Nephron progenitor cell (in vitro differentiated cells): ENCODE measurements around the gene CCDC102A.

ENCODE experiments used
- DNase-seq: peaks from one replicate; pipeline ENCODE4 v3.0.0; 2021
- H3K27ac Mint-ChIP-seq: 2 replicates; pipeline ENCODE4 v1.8.0; 2021; ENCODE audit warnings: mild to moderate bottlenecking, moderate library complexity, mixed read lengths
- H3K27me3 Mint-ChIP-seq: 2 replicates; pipeline ENCODE4 v1.8.0; 2021; ENCODE audit warnings: mild to moderate bottlenecking, low read depth, mixed read lengths; ENCODE audit not compliant: poor library complexity
- H3K36me3 Mint-ChIP-seq: 2 replicates; pipeline ENCODE4 v1.8.0; 2021; ENCODE audit warnings: low read depth, mixed read lengths
- H3K4me1 Mint-ChIP-seq: 2 replicates; pipeline ENCODE4 v1.8.0; 2021; ENCODE audit warnings: mixed read lengths
- H3K4me3 Mint-ChIP-seq: 2 replicates; pipeline ENCODE4 v1.8.0; 2021; ENCODE audit warnings: mild to moderate bottlenecking, moderate library complexity, mixed read lengths
- H3K9me3 Mint-ChIP-seq: 2 replicates; pipeline ENCODE4 v1.8.0; 2021; ENCODE audit warnings: mild to moderate bottlenecking, moderate library complexity, mixed read lengths
- TF ChIP-seq, protein P1 (sequence below): fragments of 200-600 bp; sonication (generic); IDR thresholded peaks from 2 replicates; pipeline ENCODE4 v1.5.0; 2021; ENCODE audit warnings: antibody characterized with exemption

Gene CCDC102A

GRCh38 chr16:57540906-57541753 is 4.8 kb upstream of the CCDC102A start:
- Mint-ChIP-seq H3K9me3 (no peaks in the 10 kb centered on the region), H3K27ac (no peak overlapping the region), H3K27me3 (peaks cover 17% of the 10 kb centered on the region), H3K4me1 (peaks cover 35% of the 10 kb centered on the region), H3K36me3 (no peaks in the 10 kb centered on the region), H3K4me3 (no peak overlapping the region)
- DNase-seq: no peak
- TF ChIP-seq, protein P1, sequence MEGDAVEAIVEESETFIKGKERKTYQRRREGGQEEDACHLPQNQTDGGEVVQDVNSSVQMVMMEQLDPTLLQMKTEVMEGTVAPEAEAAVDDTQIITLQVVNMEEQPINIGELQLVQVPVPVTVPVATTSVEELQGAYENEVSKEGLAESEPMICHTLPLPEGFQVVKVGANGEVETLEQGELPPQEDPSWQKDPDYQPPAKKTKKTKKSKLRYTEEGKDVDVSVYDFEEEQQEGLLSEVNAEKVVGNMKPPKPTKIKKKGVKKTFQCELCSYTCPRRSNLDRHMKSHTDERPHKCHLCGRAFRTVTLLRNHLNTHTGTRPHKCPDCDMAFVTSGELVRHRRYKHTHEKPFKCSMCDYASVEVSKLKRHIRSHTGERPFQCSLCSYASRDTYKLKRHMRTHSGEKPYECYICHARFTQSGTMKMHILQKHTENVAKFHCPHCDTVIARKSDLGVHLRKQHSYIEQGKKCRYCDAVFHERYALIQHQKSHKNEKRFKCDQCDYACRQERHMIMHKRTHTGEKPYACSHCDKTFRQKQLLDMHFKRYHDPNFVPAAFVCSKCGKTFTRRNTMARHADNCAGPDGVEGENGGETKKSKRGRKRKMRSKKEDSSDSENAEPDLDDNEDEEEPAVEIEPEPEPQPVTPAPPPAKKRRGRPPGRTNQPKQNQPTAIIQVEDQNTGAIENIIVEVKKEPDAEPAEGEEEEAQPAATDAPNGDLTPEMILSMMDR: no peak

- Mint-ChIP-seq H3K4me1 (peaks cover 35% of the 10 kb centered on the region), H3K27me3 (peaks cover 20% of the 10 kb centered on the region), H3K36me3 (no peaks in the 10 kb centered on the region), H3K4me3 (no peak overlapping the region), H3K27ac (no peak overlapping the region), H3K9me3 (no peaks in the 10 kb centered on the region)
- DNase-seq: no peak
- TF ChIP-seq, protein P1: no peak
These were observed 4.0 kb upstream of the CCDC102A start for GRCh38 chr16:57540387-57540786.

GRCh38 chr16:57539072-57539796 is 2.9 kb upstream of the CCDC102A start:
- Mint-ChIP-seq H3K4me1 (peaks cover 37% of the 10 kb centered on the region), H3K4me3 (no peak overlapping the region), H3K27me3 (peaks cover 20% of the 10 kb centered on the region), H3K9me3 (no peaks in the 10 kb centered on the region), H3K36me3 (no peaks in the 10 kb centered on the region), H3K27ac (no peak overlapping the region)
- TF ChIP-seq, protein P1: no peak
- no peak for DNase-seq

- peak overlapping the region; percentile 23 for H3K4me3 Mint-ChIP-seq
- H3K36me3 Mint-ChIP-seq: no peaks in the 10 kb centered on the region
- no peak overlapping the region for H3K27ac Mint-ChIP-seq
- TF ChIP-seq, protein P1: no peak
- H3K27me3 Mint-ChIP-seq: peaks cover 20% of the 10 kb centered on the region
- no peak for DNase-seq
- peaks cover 43% of the 10 kb centered on the region for H3K4me1 Mint-ChIP-seq
- H3K9me3 Mint-ChIP-seq: no peaks in the 10 kb centered on the region
These were observed 1.9 kb upstream of the CCDC102A start for GRCh38 chr16:57538235-57538721.

GRCh38 chr16:57537581-57538234 is 1.3 kb upstream of the CCDC102A start:
- Mint-ChIP-seq H3K27me3 (peaks cover 20% of the 10 kb centered on the region), H3K36me3 (no peaks in the 10 kb centered on the region), H3K4me3 (peak overlapping the region; percentile 80), H3K27ac (no peak overlapping the region), H3K9me3 (no peaks in the 10 kb centered on the region), H3K4me1 (peaks cover 48% of the 10 kb centered on the region)
- no peak for DNase-seq
- TF ChIP-seq, protein P1: no peak
